Limb (tissue), 2 donors: ENCODE measurements around the gene TCF4.

Source experiments
- DNase-seq, 2 donors: peaks; one replicate each; pipeline ENCODE4 v3.0.0-alpha.2; 2016; ENCODE audit errors: extremely low spot score in 2 of 2

The TCF4 gene

DNA sequence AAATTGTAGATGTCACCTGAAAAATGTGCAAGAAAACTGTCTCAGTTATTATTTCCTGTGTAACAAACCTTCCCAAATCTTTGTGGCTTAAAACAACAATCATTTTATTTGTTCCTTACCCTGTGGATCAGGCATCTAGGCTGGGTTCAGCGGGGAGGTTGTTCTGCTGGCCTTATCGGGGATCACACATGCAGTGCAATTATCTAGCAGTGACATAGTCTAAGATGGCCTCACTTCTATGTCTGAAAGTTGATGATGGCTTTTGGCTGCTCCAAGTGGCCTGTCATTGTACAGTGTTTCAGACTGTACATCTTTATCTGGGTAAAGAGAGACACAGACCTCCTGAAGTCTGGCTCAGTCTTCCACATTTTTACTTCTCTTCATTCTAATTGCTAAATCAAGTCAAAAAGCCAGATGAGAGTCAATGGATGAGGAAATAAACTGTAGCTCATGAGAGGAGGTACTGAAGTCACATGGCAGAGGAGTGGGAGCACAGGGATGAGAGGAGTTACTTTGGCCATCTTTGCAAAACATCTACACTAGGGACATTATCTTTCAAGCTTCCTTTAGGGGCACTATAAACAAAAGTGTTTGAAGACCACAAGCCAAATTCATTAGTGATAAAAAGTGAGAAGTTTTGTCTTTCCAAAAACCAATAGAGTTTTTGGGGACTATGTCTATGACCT lies 385.6 kb downstream of the TCF4 start:
- no peak for DNase-seq

DNA sequence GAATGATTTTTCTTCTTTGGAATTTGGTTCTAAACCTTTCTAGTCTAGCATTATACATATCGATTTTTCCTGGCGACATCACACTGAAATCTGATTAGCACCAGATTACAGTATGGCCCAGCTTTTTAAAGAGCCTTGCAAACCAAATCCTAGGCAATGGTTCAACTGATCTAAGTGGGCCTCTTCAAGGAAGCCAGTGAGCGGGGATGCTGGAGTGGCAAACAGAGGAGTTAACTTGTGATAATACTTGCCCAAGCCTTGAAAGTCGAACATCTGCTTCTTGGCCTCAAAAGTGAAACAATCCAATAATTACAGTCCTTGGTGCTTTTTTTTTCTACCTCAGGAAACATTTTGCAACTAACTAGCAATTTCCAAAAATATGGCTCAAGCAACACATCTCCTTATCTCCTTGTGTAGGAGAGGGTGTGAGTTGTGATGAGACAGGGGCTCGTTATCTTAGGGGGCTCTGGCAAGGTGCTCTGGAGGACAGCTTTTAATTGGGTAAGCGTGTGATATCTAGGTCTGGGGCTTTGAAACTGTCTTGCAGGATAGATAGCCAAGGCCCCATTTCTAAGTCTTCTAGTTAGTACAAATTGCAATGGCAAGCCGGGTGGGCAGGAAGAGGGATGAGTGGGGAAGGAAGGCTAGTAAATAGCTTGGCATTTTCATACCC lies 388.6 kb downstream of the TCF4 start:
- DNase-seq, result no peak

DNA sequence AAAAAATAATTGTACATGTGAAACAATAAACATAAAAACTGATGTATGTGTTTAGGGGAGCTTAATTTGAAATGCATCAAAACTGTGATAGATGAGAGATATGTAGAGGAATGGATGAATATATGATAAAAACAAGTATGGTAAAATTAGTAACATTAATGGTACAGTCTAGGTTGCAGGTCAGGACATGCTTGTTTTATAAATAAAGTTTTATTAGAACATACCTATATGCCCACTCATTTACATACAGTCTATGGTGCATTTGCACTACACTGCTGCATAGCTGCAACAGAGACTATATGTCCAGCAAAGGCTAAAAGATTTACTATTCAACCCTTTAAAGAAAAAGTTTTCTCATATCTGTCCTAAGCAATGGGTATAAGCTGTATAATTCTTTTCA lies 392.1 kb downstream of the TCF4 start:
- DNase-seq, result no peak

DNA sequence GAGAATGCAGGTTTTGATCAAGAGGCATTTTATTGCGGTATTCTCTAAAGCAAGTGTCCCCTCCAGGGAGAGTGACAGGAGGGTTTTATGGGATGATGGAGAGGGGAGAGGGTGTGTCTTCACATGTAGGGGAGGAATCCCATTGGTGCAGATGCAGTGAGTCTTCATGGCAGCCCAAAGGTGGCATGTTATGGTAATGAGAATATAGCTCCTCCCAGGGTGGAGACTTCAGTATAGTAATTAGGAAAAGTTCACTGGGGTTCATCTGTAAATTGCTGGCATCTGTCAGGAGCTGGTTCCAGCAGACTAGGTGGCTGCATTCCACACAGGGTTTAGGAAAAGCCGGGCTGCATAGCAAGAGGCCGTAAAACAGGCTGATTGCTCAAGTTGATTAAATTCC lies 398.0 kb downstream of the TCF4 start:
- no peak for DNase-seq

DNA sequence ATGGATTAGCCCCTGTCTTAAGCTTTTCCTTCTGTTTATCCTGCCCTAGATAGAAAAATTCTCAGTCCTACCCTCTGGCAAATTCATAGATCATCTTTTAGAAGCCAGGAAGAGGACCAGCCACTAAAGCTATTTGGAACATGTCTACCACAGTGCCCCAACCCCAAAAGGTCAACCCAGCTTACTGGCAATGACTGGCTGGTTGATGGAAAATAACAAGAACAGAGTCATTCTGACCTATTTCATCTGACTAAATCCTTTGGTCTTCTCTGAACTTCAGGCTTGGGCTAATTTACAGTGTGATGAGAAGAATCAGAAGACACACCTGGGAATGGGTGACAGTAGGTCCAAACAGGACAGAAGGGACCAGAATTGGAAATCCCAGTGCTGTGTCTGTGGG lies 401.4 kb downstream of the TCF4 start:
- no peak for DNase-seq

DNA sequence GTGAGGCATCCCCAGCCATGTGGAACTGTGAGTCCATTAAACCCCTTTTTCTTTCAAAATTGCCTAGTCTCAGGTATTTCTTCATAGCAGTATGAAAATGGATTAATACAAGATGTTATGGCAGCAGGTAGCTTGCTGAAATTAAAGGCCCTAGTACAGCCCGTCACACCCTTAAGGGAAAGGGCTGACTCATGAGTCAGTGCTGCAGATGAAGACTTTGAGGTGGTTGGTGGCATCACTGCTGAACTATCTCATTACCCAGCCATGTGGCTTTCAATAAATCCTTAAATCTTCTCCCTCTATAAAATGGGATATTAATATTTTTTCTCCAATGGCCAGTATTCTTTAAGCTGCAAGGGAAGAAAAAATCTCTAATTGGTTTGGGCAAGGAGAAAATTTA lies 402.6 kb downstream of the TCF4 start:
- DNase-seq, result no peak

DNA sequence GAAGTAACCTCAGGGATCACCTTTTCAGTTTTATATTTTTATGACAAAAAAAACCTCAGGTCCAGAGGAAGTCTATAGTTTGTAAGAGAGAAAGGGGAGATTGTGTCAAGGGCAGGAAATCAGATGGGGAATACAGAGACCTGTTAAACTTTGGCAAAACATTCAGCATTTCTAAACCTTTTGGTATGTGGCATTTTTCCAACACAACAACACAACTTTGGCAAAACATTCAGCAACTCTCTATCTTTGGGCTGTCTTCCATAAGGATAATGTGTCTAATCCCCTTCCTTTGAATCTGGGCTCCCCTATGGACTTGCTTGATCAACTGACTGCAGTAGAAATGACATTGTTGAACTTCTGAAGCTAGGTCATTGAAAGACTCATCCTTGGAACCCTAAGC lies 408.2 kb downstream of the TCF4 start:
- peak in 1 of 2 donors; percentile 31 for DNase-seq

DNA sequence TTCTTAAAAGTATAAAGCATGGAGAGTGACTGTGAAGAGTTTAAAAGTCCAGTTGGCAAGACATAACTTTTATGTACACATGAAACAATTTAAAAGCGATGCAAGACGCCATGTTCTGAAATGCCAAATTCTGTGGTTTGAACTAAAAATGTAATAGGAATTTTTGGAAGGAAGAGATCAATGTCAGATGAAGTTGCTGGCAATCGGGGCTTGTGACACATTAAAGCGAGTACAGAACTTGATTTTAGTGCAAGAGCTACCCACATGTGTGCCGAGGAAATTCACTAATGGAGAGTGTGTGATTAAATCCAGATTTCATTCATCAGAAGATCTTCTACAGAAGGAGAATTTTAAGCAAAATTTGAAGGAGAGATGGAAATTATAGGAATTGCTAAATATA lies 408.6 kb downstream of the TCF4 start:
- DNase-seq, result peak in 1 of 2 donors; percentile 36

DNA sequence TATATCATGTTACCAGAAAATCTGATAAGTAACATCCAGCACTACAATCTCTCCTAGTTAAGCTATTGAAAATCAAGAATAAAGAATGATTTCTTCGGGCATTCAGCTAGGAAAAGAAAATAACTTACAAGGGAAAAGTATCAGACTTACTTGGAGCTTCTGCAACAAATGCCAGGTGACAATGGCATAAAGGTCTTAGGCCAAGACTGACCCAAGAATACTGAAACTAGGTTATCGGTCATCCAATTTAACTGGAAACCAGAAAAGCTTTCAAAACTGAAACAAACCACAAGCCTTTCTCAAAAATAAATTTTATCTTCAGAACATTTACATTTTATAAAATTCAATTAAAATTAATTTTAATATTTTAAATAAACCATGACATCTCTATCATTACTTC lies 414.7 kb downstream of the TCF4 start:
- no peak for DNase-seq
